C4-2B (cell line): ENCODE data around the gene NAPG.
"Not testable (repeated sequence)": the region's sequence is repeated elsewhere in the genome, so short reads cannot be mapped to it uniquely, and the experiment has no call there.

Experiments
- ZFX ChIP-seq: fragments of 450-650 bp; IDR thresholded peaks from 2 replicates; pipeline ENCODE4 v1.6.1; 2017
- TF ChIP-seq, protein P1 (sequence below): fragments of 450-650 bp; conservative IDR thresholded peaks from 2 replicates; pipeline ENCODE4 v1.5.1; 2017; ENCODE audit warnings: mild to moderate bottlenecking

GRCh38 chr18:10577842-10578572 lies 52.2 kb downstream of the NAPG start:
- TF ChIP-seq, protein P1, sequence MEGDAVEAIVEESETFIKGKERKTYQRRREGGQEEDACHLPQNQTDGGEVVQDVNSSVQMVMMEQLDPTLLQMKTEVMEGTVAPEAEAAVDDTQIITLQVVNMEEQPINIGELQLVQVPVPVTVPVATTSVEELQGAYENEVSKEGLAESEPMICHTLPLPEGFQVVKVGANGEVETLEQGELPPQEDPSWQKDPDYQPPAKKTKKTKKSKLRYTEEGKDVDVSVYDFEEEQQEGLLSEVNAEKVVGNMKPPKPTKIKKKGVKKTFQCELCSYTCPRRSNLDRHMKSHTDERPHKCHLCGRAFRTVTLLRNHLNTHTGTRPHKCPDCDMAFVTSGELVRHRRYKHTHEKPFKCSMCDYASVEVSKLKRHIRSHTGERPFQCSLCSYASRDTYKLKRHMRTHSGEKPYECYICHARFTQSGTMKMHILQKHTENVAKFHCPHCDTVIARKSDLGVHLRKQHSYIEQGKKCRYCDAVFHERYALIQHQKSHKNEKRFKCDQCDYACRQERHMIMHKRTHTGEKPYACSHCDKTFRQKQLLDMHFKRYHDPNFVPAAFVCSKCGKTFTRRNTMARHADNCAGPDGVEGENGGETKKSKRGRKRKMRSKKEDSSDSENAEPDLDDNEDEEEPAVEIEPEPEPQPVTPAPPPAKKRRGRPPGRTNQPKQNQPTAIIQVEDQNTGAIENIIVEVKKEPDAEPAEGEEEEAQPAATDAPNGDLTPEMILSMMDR, result not testable (repeated sequence)
- TF ChIP-seq ZFX, result not testable (repeated sequence)
